ENCODE measurements around the gene SPRYD3. TPM values are rescaled to one million over a fixed set of nuclear protein-coding genes. Genes with fewer than 3 reads are reported as not detected.

Gene SPRYD3
- total and polyA plus RNA-seq, 2 of the 4 experiments (the other 2 are of a cell fraction) = 25.6 to 27.8 TPM

DNA sequence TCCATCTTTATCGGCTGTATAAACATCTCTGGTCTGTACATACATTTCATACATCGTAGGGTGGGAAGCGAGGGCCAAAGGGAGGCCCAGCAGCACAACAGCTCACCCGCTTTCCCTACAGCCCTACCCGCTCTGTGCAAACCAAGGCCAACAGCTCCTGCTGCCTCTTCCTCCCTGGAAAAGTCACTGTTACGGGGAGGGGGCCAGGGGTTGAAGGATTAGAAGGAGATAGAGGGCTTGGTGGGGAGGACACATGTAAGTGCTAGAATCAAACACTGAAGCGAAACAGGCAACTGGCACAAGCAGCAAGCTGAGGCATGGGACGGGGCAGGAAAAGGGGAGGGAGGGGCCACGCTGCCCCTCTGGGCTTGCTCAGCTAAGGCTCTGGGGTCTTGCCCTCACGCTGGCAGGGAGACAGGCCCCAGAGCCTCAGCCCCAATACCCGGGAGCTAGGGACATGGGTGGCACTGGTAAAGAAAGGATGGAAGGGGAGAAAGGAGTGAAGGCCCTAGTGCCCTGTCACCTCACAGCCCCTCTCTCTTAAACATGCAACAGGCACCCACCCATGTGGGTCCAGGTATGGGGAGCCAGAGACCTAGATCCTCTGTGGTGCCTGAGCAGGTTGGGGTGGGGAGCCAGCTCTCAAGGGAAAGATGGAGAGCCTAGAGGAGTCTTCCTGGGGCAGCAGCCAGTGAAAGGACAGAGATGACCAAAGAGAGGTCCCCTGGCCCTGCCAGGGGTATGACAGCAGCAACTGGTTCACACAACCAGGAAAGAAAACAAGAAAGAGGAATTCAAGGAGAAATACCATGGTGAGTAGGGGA, 14.4 kb downstream of the SPRYD3 start:
- BruUV-seq (replicated peaks) = no TSS peak
- intact Hi-C loops (cut with micrococcal nuclease) = no loop called here
- peak overlapping the region in 1 of 2 experiments; percentile 26; a peak in 2 of 4 replicates for H4K8ac ChIP-seq (ENCODE audit: low read depth in 2 of 2, low read length in 2 of 2)
- H3K14ac ChIP-seq (replicated peaks; ENCODE audit: low read depth, low read length) = no peak overlapping the region; the same call in 1 of the 2 replicates
- H3K4me3 ChIP-seq (ENCODE audit: insufficient read depth, low read depth, low read length) = no peak overlapping the region
- H3K56ac ChIP-seq (ENCODE audit: extremely low read depth, insufficient read depth, low read length) = no peak overlapping the region
- H2BK15ac ChIP-seq (ENCODE audit: low read depth, low read length) = no peak overlapping the region
- no peak overlapping the region; the same call in 1 of the 2 replicates for H2AK5ac ChIP-seq (ENCODE audit: low read depth, low read length)
- H3K23ac ChIP-seq (ENCODE audit: low read depth, low read length) = no peak overlapping the region
- H3K79me1 ChIP-seq (ENCODE audit: low read depth in 1 of 2, low read length in 2 of 2) = peaks cover 0 to 52% of the 10 kb centered on the region in 2 experiments; a peak in 2 of 4 replicates
- H3K4me2 ChIP-seq (ENCODE audit: low read depth, low read length) = no peak overlapping the region
- no peak overlapping the region for H4K5ac ChIP-seq (ENCODE audit: low read depth, low read length)
- H3K36me3 ChIP-seq (ENCODE audit: control insufficient read depth, insufficient read depth, low read length) = peaks cover 61% of the 10 kb centered on the region
- peak overlapping the region; percentile 58 for H3K4ac ChIP-seq (ENCODE audit: low read depth, low read length)
- no peaks in the 10 kb centered on the region for H3K9me3 ChIP-seq (ENCODE audit: control insufficient read depth, insufficient read depth, low read length)
- H2AFZ ChIP-seq (replicated peaks; ENCODE audit: low read length, poor library complexity) = no peak overlapping the region
- no peak overlapping the region for H3K18ac ChIP-seq (ENCODE audit: low read depth, low read length)
- DNase-seq (no peak), ATAC-seq (ENCODE audit: low read depth) (no peak)
- dilution Hi-C loops (cut with HindIII; ENCODE audit: low sequenced_read_pairs, unreplicated experiment) = no loop called here
- H2BK5ac ChIP-seq (ENCODE audit: low read depth, low read length, poor library complexity, severe bottlenecking) = no peak overlapping the region
- H4K91ac ChIP-seq (ENCODE audit: insufficient read depth, low read depth, low read length) = no peak overlapping the region; the same call in 1 of the 2 replicates
- H3K27me3 ChIP-seq (ENCODE audit: control insufficient read depth, insufficient read depth, low read length) = no peaks in the 10 kb centered on the region
- H3K27ac ChIP-seq (ENCODE audit: insufficient read depth, low read length) = peak overlapping the region; percentile 51; the same call in 1 of the 2 replicates
- 50% methylated on average over 1 of the region's 11 CpGs; no CpG with 5 or more reads in 1 of the 2 experiments for WGBS, 2 experiments (ENCODE audit: extremely low coverage in 2 of 2, insufficient read length in 1 of 2)
- in situ Hi-C loops (cut with MboI; ENCODE audit: low sequenced_read_pairs) = loop anchor here (5.0 kb wide), 1 partner anchor 122 kb away; no protein-coding TSS in a partner anchor
- peaks cover 30% of the 10 kb centered on the region for H3K4me1 ChIP-seq (ENCODE audit: control insufficient read depth, insufficient read depth, low read length)
- H2BK120ac ChIP-seq (ENCODE audit: low read depth, low read length) = peak overlapping the region; percentile 40; the same call in 1 of the 2 replicates
- H2AK9ac ChIP-seq (replicated peaks; ENCODE audit: low read depth, low read length, poor library complexity) = peak overlapping the region; percentile 81
- H4K20me1 ChIP-seq (ENCODE audit: insufficient read depth, low read length) = peaks cover 9% of the 10 kb centered on the region
- no peak overlapping the region for H3K9ac ChIP-seq (ENCODE audit: low read depth, low read length)
- ChIA-PET CTCF (interaction anchor here (1.3 to 2.6 kb wide), 8 partner anchors 11 to 133 kb away, joined by 4 to 39 read pairs (median 8); partner anchors contain the start of genes IGFBP6 and SOAT2), POLR2A (ENCODE audit: unreplicated experiment) (interaction anchor here (1.6 kb wide), 1 partner anchor 14 kb away, joined by 7 read pairs; the partner anchor contains the start of gene SPRYD3)
- peaks cover 5% of the 10 kb centered on the region; the same call in 1 of the 2 replicates for H3K9me1 ChIP-seq (ENCODE audit: insufficient read depth, low read length)
- H2BK20ac ChIP-seq (ENCODE audit: low read depth, low read length) = no peak overlapping the region
- TF ChIP-seq RAD21 (IDR thresholded peaks at IDR 0.05; ENCODE audit: low read length) (no peak), RCOR1 (IDR thresholded peaks at IDR 0.05; ENCODE audit: insufficient replicate concordance, low read length) (no peak), MXI1 (IDR thresholded peaks at IDR 0.05; ENCODE audit: borderline replicate concordance, low read depth, low read length) (no peak), RFX5 (IDR thresholded peaks at IDR 0.05; ENCODE audit: low read depth, low read length) (no peak), NFE2L2 (IDR thresholded peaks at IDR 0.05; ENCODE audit: low read depth, low read length) (no peak), USF2 (IDR thresholded peaks at IDR 0.05; ENCODE audit: low read depth, low read length) (no peak), SMC3 (IDR thresholded peaks at IDR 0.05; ENCODE audit: low read depth, low read length) (no peak), MAFK (IDR thresholded peaks at IDR 0.05; ENCODE audit: low read depth, low read length) (no peak), CEBPB (IDR thresholded peaks at IDR 0.05; ENCODE audit: low read depth, low read length) (no peak), FOS (IDR thresholded peaks at IDR 0.05; ENCODE audit: low read depth, low read length) (no peak), BHLHE40 (IDR thresholded peaks at IDR 0.05; ENCODE audit: low read depth, low read length) (no peak), MAZ (IDR thresholded peaks at IDR 0.05; ENCODE audit: borderline replicate concordance, low read depth, low read length) (no peak), POLR2A (IDR thresholded peaks at IDR 0.05; ENCODE audit: low read depth, low read length) (no peak; the same call in 1 of the 2 replicates), CHD1 (IDR thresholded peaks at IDR 0.05; ENCODE audit: low read depth, low read length) (no peak)
- TF ChIP-seq, protein P1, sequence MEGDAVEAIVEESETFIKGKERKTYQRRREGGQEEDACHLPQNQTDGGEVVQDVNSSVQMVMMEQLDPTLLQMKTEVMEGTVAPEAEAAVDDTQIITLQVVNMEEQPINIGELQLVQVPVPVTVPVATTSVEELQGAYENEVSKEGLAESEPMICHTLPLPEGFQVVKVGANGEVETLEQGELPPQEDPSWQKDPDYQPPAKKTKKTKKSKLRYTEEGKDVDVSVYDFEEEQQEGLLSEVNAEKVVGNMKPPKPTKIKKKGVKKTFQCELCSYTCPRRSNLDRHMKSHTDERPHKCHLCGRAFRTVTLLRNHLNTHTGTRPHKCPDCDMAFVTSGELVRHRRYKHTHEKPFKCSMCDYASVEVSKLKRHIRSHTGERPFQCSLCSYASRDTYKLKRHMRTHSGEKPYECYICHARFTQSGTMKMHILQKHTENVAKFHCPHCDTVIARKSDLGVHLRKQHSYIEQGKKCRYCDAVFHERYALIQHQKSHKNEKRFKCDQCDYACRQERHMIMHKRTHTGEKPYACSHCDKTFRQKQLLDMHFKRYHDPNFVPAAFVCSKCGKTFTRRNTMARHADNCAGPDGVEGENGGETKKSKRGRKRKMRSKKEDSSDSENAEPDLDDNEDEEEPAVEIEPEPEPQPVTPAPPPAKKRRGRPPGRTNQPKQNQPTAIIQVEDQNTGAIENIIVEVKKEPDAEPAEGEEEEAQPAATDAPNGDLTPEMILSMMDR (conservative IDR thresholded peaks at IDR 0.05; ENCODE audit: low read depth, low read length) = no peak

Data from IMR-90 (cell line).